ENCODE measurements around the gene RNFT2. TPM values are rescaled to one million over a fixed set of nuclear protein-coding genes. Genes with fewer than 3 reads are reported as not detected.

The RNFT2 gene
- polyA plus RNA-seq, 2 of the 4 experiments (the other 2 are of a cell fraction), result 2.6 to 7.2 TPM

GRCh38 chr12:116878567-116879508, 140.7 kb downstream of the RNFT2 start (continued):
- TF ChIP-seq CEBPB (IDR thresholded peaks at IDR 0.05), result no peak
- no peak for TF ChIP-seq RCOR1 (IDR thresholded peaks at IDR 0.05; ENCODE audit: low read depth, low read length)
- TF ChIP-seq NR3C1 (IDR thresholded peaks at IDR 0.05), result no peak
- TF ChIP-seq POLR2A (IDR thresholded peaks at IDR 0.05; ENCODE audit: low read length), result no peak
- no peak for TF ChIP-seq ELK1 (IDR thresholded peaks at IDR 0.05; ENCODE audit: low read depth, low read length)

GRCh38 chr12:116879509-116880212, 141.5 kb downstream of the RNFT2 start:
- ATAC-seq (peak in 1 of 2 experiments; percentile 2; a peak in 2 of 6 replicates), DNase-seq (ENCODE audit: low read depth in 1 of 2, low spot score in 1 of 2) (no peak), FAIRE-seq (no peak)
- POLR2A ChIA-PET, result no interaction called here
- H3K4me2 ChIP-seq, result peak overlapping the region; percentile 89
- TF ChIP-seq E2F6 (IDR thresholded peaks at IDR 0.05; ENCODE audit: borderline replicate concordance, low read depth), result no peak
- H3K4me3 ChIP-seq, result peak overlapping the region; percentile 47
- peaks cover 6% of the 10 kb centered on the region for H3K9me3 ChIP-seq
- H3K27ac ChIP-seq, result peak overlapping the region in 1 of 2 experiments; percentile 68; a peak in 4 of 6 replicates
- WGBS (ENCODE audit: missing lambda C conversion rate), result 10% methylated on average over 41 of the region's 52 CpGs
- peaks cover 24% of the 10 kb centered on the region for H3K4me1 ChIP-seq
- CTCF ChIA-PET, result interaction anchor here (0.8 to 3.7 kb wide), 5 partner anchors 8 to 176 kb away, joined by 3 to 20 read pairs (median 6); no protein-coding TSS in a partner anchor

GRCh38 chr12:116880213-116880816, 142.2 kb downstream of the RNFT2 start:
- H3K27ac ChIP-seq, result peak overlapping the region; percentile 68 to 87; a peak in 5 of 6 replicates
- ATAC-seq (no peak; a peak in 1 of 6 replicates), FAIRE-seq (no peak), DNase-seq (ENCODE audit: low read depth in 1 of 2, low spot score in 1 of 2) (no peak)
- peaks cover 24% of the 10 kb centered on the region for H3K4me1 ChIP-seq
- peak overlapping the region; percentile 89 for H3K4me2 ChIP-seq
- CTCF ChIA-PET, result interaction anchor here (0.8 to 3.7 kb wide), 13 partner anchors 8 to 177 kb away, joined by 3 to 20 read pairs (median 4); no protein-coding TSS in a partner anchor
- POLR2A ChIA-PET, result interaction anchor here (0.6 to 1.5 kb wide), 3 partner anchors 30 to 142 kb away, joined by 3 to 4 read pairs (median 3); partner anchors contain the start of genes FBXW8 and RNFT2
- 11% methylated on average over 21 of the region's 21 CpGs for WGBS (ENCODE audit: missing lambda C conversion rate)
- H3K4me3 ChIP-seq, result peak overlapping the region; percentile 47
- H3K9me3 ChIP-seq, result no peaks in the 10 kb centered on the region
- TF ChIP-seq SREBF2 (IDR thresholded peaks at IDR 0.05) (no peak), RARB (CRISPR knock-in tag; IDR thresholded peaks at IDR 0.05) (no peak), HDAC2 (IDR thresholded peaks at IDR 0.05) (peak; percentile 67; the same call in 1 of the 2 replicates), MAFK (IDR thresholded peaks at IDR 0.05; ENCODE audit: partially characterized antibody) (no peak), RNF2 (IDR thresholded peaks at IDR 0.05; ENCODE audit: borderline replicate concordance, low read depth) (0 out of 2 replicates have a peak, but pooled peaks have one; percentile 21)

GRCh38 chr12:116880817-116881324, 142.8 kb downstream of the RNFT2 start:
- peak; percentile 80 for ATAC-seq
- 1% methylated on average over 18 of the region's 65 CpGs for WGBS (ENCODE audit: missing lambda C conversion rate)
- TF ChIP-seq E2F6 (IDR thresholded peaks at IDR 0.05; ENCODE audit: borderline replicate concordance, low read depth), result 0 out of 2 replicates have a peak, but pooled peaks have one; percentile 58
- TF ChIP-seq MAFK (IDR thresholded peaks at IDR 0.05; ENCODE audit: partially characterized antibody), result no peak
- no peak for TF ChIP-seq RFX5 (IDR thresholded peaks at IDR 0.05)
- TF ChIP-seq MAX (IDR thresholded peaks at IDR 0.05), result peak; percentile 52; the same call in 1 of the 2 replicates
- peak; percentile 14 to 27; a peak in 2 of 5 replicates for TF ChIP-seq RAD21 (conservative IDR thresholded peaks at IDR 0.05 in 1 of 2, IDR thresholded peaks at IDR 0.05 in 1 of 2)
- no peak for TF ChIP-seq ESRRA (IDR thresholded peaks at IDR 0.05; ENCODE audit: borderline replicate concordance, low read length)
- TF ChIP-seq CTCF (IDR thresholded peaks at IDR 0.05), result peak; percentile 35; the same call in 2 of the 3 replicates
- peak; percentile 27; the same call in 2 of the 3 replicates for TF ChIP-seq SMC3 (IDR thresholded peaks at IDR 0.05)
- TF ChIP-seq NFE2L2 (conservative IDR thresholded peaks at IDR 0.05; ENCODE audit: low read length), result no peak
- TF ChIP-seq HDAC2 (IDR thresholded peaks at IDR 0.05), result 0 out of 2 replicates have a peak, but pooled peaks have one; percentile 1
- peak; percentile 63 to 76 for DNase-seq (ENCODE audit: low read depth in 1 of 2, low spot score in 1 of 2)
- Histone ChIP-seq H3K27ac (peak overlapping the region; percentile 68 to 87; a peak in 5 of 6 replicates), H3K9me3 (no peaks in the 10 kb centered on the region), H3K4me3 (peak overlapping the region; percentile 47), H3K4me1 (peaks cover 24% of the 10 kb centered on the region), H3K4me2 (peak overlapping the region; percentile 89)
- CTCF ChIA-PET, result interaction anchor here (0.8 to 3.7 kb wide), 16 partner anchors 10 to 177 kb away, joined by 3 to 22 read pairs (median 4); no protein-coding TSS in a partner anchor
- POLR2A ChIA-PET, result interaction anchor here (0.6 to 1.5 kb wide), 3 partner anchors 30 to 143 kb away, joined by 3 to 4 read pairs (median 3); partner anchors contain the start of genes FBXW8 and RNFT2
- FAIRE-seq, result no peak
